CD4-positive, CD25-positive, alpha-beta regulatory T cell (primary cell): ENCODE data around the gene SPAG6. TPM values are rescaled to one million over a fixed set of nuclear protein-coding genes. Genes with fewer than 3 reads are reported as not detected.
A peak's percentile ranks its signal among the peaks of the same experiment; 100 is the strongest.

ENCODE experiments used
- ATAC-seq, 2 donors: fragments of 150-1000 bp; cut with Tn5 transposase; one replicate each; pipeline ENCODE4 v1.10.0; 2021; ENCODE audit warnings: low read depth in 2 of 2, moderate number of reproducible peaks in 2 of 2, moderate library complexity in 1 of 2
- DNase-seq, 3 donors: peaks; one replicate each; pipeline versions ENCODE4 v3.0.0 to v3.0.0-alpha.2; 2012 to 2022; ENCODE audit warnings: mixed read lengths in 1 of 3
- H3K27ac ChIP-seq: one replicate; pipeline ENCODE4 v1.7.0; 2013; ENCODE audit warnings: mild to moderate bottlenecking, low read length; ENCODE audit not compliant: insufficient read depth, poor library complexity, severe bottlenecking
- H3K27me3 ChIP-seq: one replicate; pipeline ENCODE4 v1.7.0; 2013; ENCODE audit warnings: low read length; ENCODE audit not compliant: control insufficient read depth, insufficient read depth
- H3K36me3 ChIP-seq: one replicate; pipeline ENCODE4 v1.7.0; 2013; ENCODE audit warnings: mild to moderate bottlenecking, low read length, moderate library complexity; ENCODE audit not compliant: control insufficient read depth, insufficient read depth
- H3K4me1 ChIP-seq: 2 replicates; pipeline ENCODE4 v1.7.0; 2013; ENCODE audit warnings: mild to moderate bottlenecking, low read length; ENCODE audit not compliant: insufficient read depth, control insufficient read depth, poor library complexity, severe bottlenecking
- H3K4me3 ChIP-seq: one replicate; pipeline ENCODE4 v1.7.0; 2013; ENCODE audit warnings: low read depth, mild to moderate bottlenecking, low read length, moderate library complexity
- H3K9me3 ChIP-seq, 2 experiments: 1 replicate in 1 of 2; 2 replicates in 1 of 2; pipeline ENCODE4 v1.7.0; 2013; ENCODE audit warnings: low read length in 2 of 2, mild to moderate bottlenecking in 1 of 2, moderate library complexity in 1 of 2; ENCODE audit not compliant: control insufficient read depth in 2 of 2
- H3K27ac Mint-ChIP-seq, 3 donors: one replicate each; pipeline ENCODE4 v1.8.0; 2020 to 2022; ENCODE audit warnings: mild to moderate bottlenecking in 3 of 3, mixed read lengths in 3 of 3, moderate library complexity in 2 of 3
- H3K27me3 Mint-ChIP-seq: one replicate; pipeline ENCODE4 v1.8.0; 2022; ENCODE audit warnings: mild to moderate bottlenecking, mixed read lengths
- H3K36me3 Mint-ChIP-seq: one replicate; pipeline ENCODE4 v1.8.0; 2020; ENCODE audit warnings: mixed read lengths
- H3K4me1 Mint-ChIP-seq, 4 donors: one replicate each; pipeline ENCODE4 v1.8.0; 2020 to 2022; ENCODE audit warnings: mixed read lengths in 4 of 4, mild to moderate bottlenecking in 1 of 4
- H3K4me3 Mint-ChIP-seq, 4 donors: one replicate each; pipeline ENCODE4 v1.8.0; 2020 to 2022; ENCODE audit warnings: mild to moderate bottlenecking in 4 of 4, mixed read lengths in 4 of 4, moderate library complexity in 3 of 4
- H3K9me3 Mint-ChIP-seq, 7 donors: one replicate each; pipeline ENCODE4 v1.8.0; 2020 to 2022; ENCODE audit warnings: mixed read lengths in 7 of 7, mild to moderate bottlenecking in 3 of 7, moderate library complexity in 2 of 7
- polyA plus RNA-seq, 4 donors: library from polyadenylated mRNA; unstranded; fragments of 300-500 nt; fragmentation: Illumina TruSeq; gene quantifications; one replicate each; pipeline ENCODE4 v1.2.3, GENCODE V29; 2021
- total RNA-seq: library from RNA; stranded (reverse); gene quantifications from one replicate; pipeline ENCODE4 v1.2.3, GENCODE V29; 2022

SPAG6 gene
- total and polyA plus RNA-seq, 5 donors from 2014 or later, result 0.15 to 0.18 TPM; not detected in 3

- ATAC-seq (no peak), DNase-seq (no peak)
- Mint-ChIP-seq H3K9me3 (no peaks in the 10 kb centered on the region), H3K27ac (no peak overlapping the region), H3K4me1 (peaks cover 3 to 11% (median 7%) of the 10 kb centered on the region in 4 donors), H3K4me3 (no peak overlapping the region), H3K36me3 (no peaks in the 10 kb centered on the region), H3K27me3 (peaks cover 5% of the 10 kb centered on the region)
- no peak overlapping the region for H3K4me3 ChIP-seq
- H3K27ac ChIP-seq, result no peak overlapping the region
- peaks cover 6% of the 10 kb centered on the region for H3K4me1 ChIP-seq
- peaks cover 0 to 5% of the 10 kb centered on the region in 2 experiments for H3K9me3 ChIP-seq
- no peaks in the 10 kb centered on the region for H3K27me3 ChIP-seq
- no peaks in the 10 kb centered on the region for H3K36me3 ChIP-seq
These were observed 114.2 kb downstream of the SPAG6 start for GRCh38 chr10:22459496-22459895.

- ATAC-seq, result no peak
- no peaks in the 10 kb centered on the region for H3K36me3 ChIP-seq
- peaks cover 0 to 5% of the 10 kb centered on the region in 2 experiments for H3K9me3 ChIP-seq
- H3K4me3 Mint-ChIP-seq, result no peak overlapping the region
- peak overlapping the region in 1 of 3 donors; percentile 34 for H3K27ac Mint-ChIP-seq
- no peaks in the 10 kb centered on the region for H3K9me3 Mint-ChIP-seq
- peaks cover 3% of the 10 kb centered on the region for H3K4me1 ChIP-seq
- no peaks in the 10 kb centered on the region for H3K36me3 Mint-ChIP-seq
- no peak overlapping the region for H3K4me3 ChIP-seq
- peaks cover 0 to 9% (median 3%) of the 10 kb centered on the region in 4 donors for H3K4me1 Mint-ChIP-seq
- H3K27me3 Mint-ChIP-seq, result peaks cover 5% of the 10 kb centered on the region
- no peak for DNase-seq
- H3K27me3 ChIP-seq, result no peaks in the 10 kb centered on the region
- no peak overlapping the region for H3K27ac ChIP-seq
These were observed 114.8 kb downstream of the SPAG6 start for GRCh38 chr10:22460101-22460500.

DNA sequence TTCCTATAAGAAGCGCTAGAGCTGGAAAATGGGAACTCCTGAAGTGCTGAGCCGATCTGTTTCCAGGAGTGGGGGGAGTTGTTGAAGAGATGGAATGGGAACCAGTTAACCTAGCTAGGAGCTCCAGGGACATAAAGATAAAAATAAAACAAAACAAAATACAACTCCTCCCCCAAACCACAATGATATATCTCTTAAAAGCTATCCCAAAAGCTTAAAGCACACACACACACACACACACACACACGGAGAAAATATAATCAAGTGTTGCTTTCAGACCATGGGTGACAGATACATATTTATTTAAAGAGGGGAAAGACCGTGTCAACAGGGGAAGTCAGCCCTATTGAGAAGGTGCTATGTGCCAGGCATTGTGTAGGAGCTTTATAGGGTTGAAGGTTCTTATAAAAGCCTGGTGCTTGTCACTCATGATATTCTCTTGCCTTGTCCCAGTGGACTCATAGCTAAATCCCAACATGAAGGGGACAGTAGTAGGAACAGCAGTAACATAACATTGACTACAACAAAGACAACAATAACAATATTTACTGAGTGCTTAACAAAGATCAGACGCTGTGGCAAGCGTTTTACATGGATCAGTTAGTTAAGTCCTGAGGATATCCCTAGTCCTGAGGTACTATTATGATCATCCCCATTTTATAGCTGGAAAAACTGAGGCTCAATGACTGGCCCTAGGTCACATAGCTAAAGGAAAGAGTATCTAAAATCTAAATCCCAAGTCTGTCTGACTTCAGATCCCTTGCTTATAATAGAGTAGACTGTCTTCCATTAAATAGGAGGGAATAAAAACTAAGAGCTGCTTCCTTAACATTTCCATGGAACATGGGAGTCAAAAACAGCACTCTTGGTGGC is 115.5 kb downstream of the SPAG6 start:
- H3K4me3 Mint-ChIP-seq, result no peak overlapping the region
- H3K36me3 Mint-ChIP-seq, result no peaks in the 10 kb centered on the region
- H3K27ac Mint-ChIP-seq, result no peak overlapping the region
- Histone ChIP-seq H3K4me3 (no peak overlapping the region), H3K4me1 (no peaks in the 10 kb centered on the region), H3K36me3 (no peaks in the 10 kb centered on the region), H3K27ac (no peak overlapping the region), H3K9me3 (peaks cover 0 to 5% of the 10 kb centered on the region in 2 experiments), H3K27me3 (no peaks in the 10 kb centered on the region)
- peaks cover 9% of the 10 kb centered on the region for H3K27me3 Mint-ChIP-seq
- ATAC-seq (no peak), DNase-seq (no peak)
- H3K9me3 Mint-ChIP-seq, result no peaks in the 10 kb centered on the region
- H3K4me1 Mint-ChIP-seq, result peaks cover 0 to 9% (median 0%) of the 10 kb centered on the region in 4 donors

GRCh38 chr10:22461891-22462290 is 116.6 kb downstream of the SPAG6 start:
- no peak overlapping the region for H3K27ac ChIP-seq
- no peaks in the 10 kb centered on the region for H3K9me3 Mint-ChIP-seq
- no peaks in the 10 kb centered on the region for H3K27me3 ChIP-seq
- peaks cover 0 to 9% (median 0%) of the 10 kb centered on the region in 4 donors for H3K4me1 Mint-ChIP-seq
- peaks cover 0 to 5% of the 10 kb centered on the region in 2 experiments for H3K9me3 ChIP-seq
- no peak overlapping the region for H3K4me3 ChIP-seq
- H3K27me3 Mint-ChIP-seq, result peaks cover 11% of the 10 kb centered on the region
- DNase-seq (no peak), ATAC-seq (no peak)
- no peaks in the 10 kb centered on the region for H3K36me3 ChIP-seq
- H3K36me3 Mint-ChIP-seq, result no peaks in the 10 kb centered on the region
- no peak overlapping the region for H3K4me3 Mint-ChIP-seq
- peak overlapping the region in 1 of 3 donors; percentile 27 for H3K27ac Mint-ChIP-seq
- H3K4me1 ChIP-seq, result no peaks in the 10 kb centered on the region

DNA sequence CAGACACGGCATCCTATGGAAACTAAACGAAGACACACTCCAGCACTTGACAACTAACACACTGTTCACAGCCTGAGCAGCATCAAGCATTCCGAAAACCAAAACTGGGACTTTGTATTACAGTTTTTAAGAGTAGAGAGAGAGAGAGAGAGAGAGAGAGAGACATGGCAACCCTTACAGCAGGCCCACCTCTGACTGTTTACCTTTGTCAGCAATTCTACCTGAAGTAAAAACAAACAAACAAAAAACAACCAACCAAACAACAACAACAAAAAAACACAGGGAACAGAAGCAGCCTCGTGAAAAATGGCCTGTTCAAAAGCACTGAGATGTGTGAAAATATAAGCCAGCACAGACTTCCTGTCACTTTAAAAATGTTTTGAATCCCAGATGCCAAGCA is 118.0 kb downstream of the SPAG6 start:
- Histone ChIP-seq H3K27ac (no peak overlapping the region), H3K9me3 (peaks cover 0 to 5% of the 10 kb centered on the region in 2 experiments), H3K4me3 (no peak overlapping the region), H3K27me3 (no peaks in the 10 kb centered on the region), H3K36me3 (no peaks in the 10 kb centered on the region), H3K4me1 (no peaks in the 10 kb centered on the region)
- DNase-seq (no peak), ATAC-seq (no peak)
- H3K4me1 Mint-ChIP-seq, result peaks cover 0 to 9% (median 0%) of the 10 kb centered on the region in 4 donors
- H3K36me3 Mint-ChIP-seq, result no peaks in the 10 kb centered on the region
- no peaks in the 10 kb centered on the region for H3K9me3 Mint-ChIP-seq
- H3K4me3 Mint-ChIP-seq, result no peak overlapping the region
- no peak overlapping the region for H3K27ac Mint-ChIP-seq
- peaks cover 19% of the 10 kb centered on the region for H3K27me3 Mint-ChIP-seq

DNA sequence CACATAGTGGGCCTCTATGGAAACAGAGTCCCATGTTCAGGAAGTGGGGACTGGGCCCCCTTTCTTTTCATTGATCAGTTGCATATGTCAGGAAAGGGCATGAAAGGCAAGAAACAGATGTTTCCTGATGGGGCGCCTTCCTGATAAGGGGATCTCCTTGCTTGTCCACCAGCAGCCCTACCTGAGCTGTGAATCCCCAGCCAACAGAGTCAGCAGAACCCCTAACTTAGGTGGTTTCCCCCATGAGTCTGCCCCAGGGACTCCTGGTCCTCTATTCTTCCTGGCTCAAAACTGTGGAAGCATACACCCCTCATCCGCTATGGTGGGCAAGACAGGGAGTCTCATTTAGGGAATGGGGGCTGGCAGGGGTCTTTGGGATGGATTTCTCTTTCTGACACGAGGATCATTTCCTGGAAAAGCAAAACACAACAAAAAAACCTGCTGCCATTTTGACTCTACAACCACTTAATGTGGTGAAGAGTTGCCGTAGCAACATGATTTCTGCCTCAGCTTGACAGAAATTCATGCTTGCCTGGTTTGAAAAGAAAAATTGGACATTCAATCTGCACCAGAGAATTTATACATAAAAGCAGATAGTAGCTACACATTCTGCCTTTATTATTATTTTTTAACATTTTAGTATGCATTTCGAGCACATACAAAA is 119.8 kb downstream of the SPAG6 start:
- Mint-ChIP-seq H3K9me3 (no peaks in the 10 kb centered on the region), H3K4me1 (peaks cover 0 to 9% (median 0%) of the 10 kb centered on the region in 4 donors), H3K27ac (no peak overlapping the region), H3K36me3 (no peaks in the 10 kb centered on the region), H3K4me3 (no peak overlapping the region), H3K27me3 (peaks cover 31% of the 10 kb centered on the region)
- ATAC-seq (no peak), DNase-seq (no peak)
- Histone ChIP-seq H3K4me3 (no peak overlapping the region), H3K9me3 (peaks cover 0 to 5% of the 10 kb centered on the region in 2 experiments), H3K27me3 (peaks cover 3% of the 10 kb centered on the region), H3K4me1 (no peaks in the 10 kb centered on the region), H3K27ac (no peak overlapping the region), H3K36me3 (no peaks in the 10 kb centered on the region)

DNA sequence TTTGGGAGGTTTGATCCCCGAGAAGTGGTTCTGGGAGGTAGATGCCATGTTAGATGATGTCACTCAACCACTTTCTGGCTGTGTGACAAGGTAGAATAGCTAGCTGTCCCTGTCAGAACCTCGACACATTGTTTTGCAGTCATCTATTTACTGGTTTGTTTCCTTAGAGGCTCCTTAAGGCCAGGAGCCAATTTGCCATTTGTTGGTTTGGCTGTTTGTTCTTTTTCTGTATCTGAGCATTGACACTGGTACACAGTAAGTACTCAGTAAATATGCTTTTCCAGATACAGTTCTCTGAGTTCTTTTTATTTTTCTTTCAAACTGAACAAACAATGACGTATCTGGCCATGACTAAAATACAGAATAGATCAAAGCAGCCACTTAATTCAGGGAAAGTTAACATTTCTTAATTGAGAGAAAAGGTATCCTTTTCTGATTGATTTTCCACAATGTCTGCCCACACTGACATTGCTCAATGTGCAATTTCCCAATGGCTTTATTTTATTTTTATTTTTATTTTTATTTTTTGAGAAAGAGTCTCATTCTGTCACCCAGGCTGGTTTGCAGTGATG is 121.6 kb downstream of the SPAG6 start:
- Histone ChIP-seq H3K36me3 (no peaks in the 10 kb centered on the region), H3K9me3 (no peaks in the 10 kb centered on the region), H3K4me3 (no peak overlapping the region), H3K27me3 (peaks cover 3% of the 10 kb centered on the region), H3K4me1 (no peaks in the 10 kb centered on the region), H3K27ac (no peak overlapping the region)
- DNase-seq (no peak), ATAC-seq (no peak)
- Mint-ChIP-seq H3K4me1 (peaks cover 0 to 7% (median 0%) of the 10 kb centered on the region in 4 donors), H3K36me3 (no peaks in the 10 kb centered on the region), H3K9me3 (no peaks in the 10 kb centered on the region), H3K27me3 (peaks cover 36% of the 10 kb centered on the region), H3K4me3 (no peak overlapping the region), H3K27ac (no peak overlapping the region)
